HG03439 (cell line): ENCODE measurements around the gene GLYATL3.
A peak's percentile ranks its signal among the peaks of the same experiment; 100 is the strongest.
"Not testable (repeated sequence)": the region's sequence is repeated elsewhere in the genome, so short reads cannot be mapped to it uniquely, and the experiment has no call there.

Source experiments
- ATAC-seq: cut with Tn5 transposase; IDR thresholded peaks from one replicate; pipeline ENCODE4 v1.9.1; 2021; ENCODE audit warnings: mild to moderate bottlenecking, moderate library complexity; ENCODE audit not compliant: unreplicated experiment

GLYATL3 gene

DNA sequence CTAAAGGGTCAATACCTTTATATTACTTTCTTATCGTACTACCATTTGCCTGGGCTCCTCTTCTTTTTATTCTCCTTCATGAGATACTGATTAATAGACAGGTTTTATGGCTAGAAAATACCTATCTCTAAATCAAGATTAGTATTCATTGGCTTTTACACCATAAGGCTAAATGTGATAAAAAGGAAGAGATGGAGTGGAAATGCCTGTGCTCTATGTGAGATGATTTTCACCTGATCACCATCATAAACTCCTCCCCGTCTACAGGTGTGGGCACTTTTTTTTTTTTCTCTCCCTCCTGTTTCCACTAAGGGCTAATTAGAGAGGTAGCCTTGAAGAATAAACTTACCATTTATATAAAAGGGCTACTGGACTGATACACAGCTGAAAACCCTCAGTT lies at the start of gene GLYATL3:
GLYATL3 (plus strand) TSS at position 301 of the 400 bp plus-strand sequence. CDS start 12,068 bp downstream, outside the sequence.
- no peak for ATAC-seq

DNA sequence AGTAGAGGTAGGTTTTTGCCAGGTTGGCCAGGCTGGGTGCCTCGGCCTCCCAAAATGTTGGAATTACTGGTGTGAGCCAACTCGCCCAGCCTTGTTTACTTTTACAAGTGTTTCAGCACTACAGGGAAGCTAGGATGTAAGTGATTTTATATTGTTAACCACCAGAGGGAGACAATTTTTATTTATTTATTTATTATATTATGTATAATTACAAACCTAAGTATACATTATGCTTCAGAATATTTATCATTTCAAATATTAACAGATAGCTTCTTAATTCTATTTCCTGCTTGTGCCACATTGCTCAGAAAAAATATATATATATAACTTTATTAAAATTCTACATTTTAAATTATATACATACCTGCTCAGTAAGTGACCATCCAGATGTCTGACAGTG lies 46.5 kb upstream of the GLYATL3 start:
- ATAC-seq = no peak

DNA sequence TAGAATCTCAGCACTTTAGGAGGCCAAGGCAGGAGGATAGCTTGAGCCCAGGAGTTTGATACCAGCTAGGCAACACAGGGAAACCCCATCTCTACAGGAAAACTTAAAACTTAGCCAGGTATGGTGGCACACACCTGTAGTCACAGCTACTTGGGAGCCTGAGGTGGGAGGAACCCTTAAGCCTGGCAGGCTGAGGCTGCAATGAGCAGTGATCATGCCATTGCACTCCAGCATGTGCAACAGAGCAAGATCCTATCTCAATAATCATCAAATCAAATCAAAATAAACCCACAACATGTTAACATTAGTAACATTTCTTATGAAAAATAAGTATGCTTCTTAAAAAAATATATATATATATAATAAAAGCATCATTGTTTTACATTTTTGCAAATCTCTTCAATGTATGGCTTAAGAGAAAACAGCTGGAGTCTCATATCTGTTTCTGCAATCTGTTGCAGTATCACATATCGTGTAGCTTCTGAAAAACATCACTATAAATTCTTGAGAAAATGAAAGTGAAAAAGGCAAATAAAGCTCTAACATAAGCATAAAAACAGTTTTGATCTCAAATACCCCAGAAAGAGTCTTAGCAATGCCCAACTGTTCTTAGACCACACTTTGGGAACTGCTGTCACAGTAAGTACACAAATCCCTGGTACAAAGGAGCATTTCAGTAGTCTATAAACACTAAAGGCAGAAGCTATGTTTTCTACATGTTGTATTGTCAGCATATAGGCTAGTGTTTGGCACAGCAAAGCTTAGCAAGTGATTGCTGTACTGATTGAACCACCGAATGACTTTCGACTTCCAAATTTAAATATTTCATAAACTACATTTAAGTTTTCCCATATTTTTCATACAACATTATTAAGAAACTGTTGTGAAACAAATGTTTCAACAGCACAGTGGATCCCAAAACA lies 44.7 kb upstream of the GLYATL3 start:
- peak; percentile 70 for ATAC-seq

DNA sequence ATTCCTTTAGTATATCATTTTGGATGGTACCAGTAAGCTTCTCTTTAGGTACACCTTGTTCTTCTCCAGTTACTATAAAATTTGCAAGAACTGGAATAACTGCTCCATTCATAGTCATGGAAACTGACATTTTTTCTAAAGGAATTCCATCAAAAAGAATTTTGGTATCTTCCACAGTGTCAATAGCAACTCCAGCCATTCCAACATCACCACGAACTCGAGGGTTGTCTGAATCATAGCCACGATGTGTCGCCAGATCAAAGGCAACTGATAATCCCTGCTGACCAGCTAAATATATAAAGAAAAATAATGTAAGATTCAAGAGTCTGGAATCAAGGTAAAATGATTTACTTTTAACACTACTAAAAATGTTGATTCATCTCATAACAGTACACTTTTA lies 42.0 kb upstream of the GLYATL3 start:
- no peak for ATAC-seq

DNA sequence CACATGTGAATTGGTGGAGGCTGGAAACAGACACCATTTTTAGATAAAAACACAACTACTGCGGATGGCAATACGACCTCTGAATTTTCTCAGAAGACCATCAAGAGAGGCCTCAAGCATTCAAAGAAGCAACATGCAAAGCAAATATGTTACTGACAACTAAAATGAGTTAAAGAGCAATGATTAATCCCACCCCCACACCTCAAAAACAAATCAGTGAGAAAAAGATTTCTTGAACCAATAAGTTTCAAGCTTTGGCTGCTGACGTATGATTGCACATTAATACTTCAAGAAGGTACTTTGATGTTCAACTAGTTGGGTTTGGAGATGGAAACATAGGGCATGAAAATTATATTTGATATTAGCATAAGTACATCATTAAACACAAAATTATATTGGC lies 37.7 kb upstream of the GLYATL3 start:
- no peak for ATAC-seq

DNA sequence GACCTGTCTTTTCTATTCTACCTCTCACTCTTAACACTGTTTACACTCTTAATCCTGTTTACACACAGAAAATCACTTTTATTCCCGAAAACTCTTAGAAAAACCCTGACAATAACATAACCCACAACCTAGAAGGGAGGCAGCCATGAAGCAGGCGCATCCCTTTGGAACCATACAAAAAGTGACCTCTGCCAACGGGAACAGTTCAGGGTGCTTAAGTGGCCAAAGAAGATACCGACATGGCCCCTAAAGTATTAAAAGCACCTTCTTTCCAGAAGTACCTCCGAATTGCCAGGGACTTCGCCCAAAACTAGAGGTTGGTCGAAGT lies 37.2 kb upstream of the GLYATL3 start:
- ATAC-seq = peak; percentile 2

DNA sequence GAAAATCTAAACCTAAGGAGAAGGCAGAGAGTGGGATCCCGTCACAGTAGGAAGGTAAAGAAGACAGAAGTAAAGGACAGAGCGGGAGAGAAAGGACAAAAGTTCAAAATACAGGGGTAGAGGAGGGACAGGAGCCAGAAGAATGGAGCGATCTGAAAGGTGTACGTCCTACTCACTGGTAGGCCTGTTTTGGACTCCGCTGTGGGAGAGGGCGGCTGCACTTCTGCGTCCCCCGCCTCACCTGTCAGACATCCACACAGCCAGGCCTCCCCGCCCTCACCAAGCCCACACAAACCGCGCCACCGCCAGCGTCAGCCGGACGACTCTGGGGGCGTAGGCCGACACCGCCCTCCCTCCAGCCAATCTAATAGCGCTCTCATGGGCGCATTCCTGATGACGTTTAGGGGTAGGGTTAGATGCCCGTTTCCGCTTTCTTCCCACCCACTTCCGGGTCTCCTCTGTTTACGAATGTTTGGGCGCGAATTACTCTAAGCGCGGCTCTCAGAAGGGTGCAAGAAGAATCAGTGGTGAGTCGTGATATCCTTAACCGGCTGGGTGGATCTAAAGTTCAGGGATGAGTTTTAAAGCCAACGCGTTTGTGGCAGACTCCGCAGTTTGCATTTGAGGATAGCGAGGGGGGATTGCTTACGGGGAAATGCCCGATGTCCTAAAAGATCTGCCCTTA lies 36.7 kb upstream of the GLYATL3 start, which contains the start of the genes CENPQ and MMUT:
CENPQ (plus strand) TSS at position 444 of the 685 bp plus-strand sequence. CDS start 6,807 bp downstream, outside the sequence.
MMUT (minus strand) TSS at position 327 of the 685 bp plus-strand sequence. CDS start 3,787 bp downstream, outside the sequence.
- peak; percentile 98 for ATAC-seq

DNA sequence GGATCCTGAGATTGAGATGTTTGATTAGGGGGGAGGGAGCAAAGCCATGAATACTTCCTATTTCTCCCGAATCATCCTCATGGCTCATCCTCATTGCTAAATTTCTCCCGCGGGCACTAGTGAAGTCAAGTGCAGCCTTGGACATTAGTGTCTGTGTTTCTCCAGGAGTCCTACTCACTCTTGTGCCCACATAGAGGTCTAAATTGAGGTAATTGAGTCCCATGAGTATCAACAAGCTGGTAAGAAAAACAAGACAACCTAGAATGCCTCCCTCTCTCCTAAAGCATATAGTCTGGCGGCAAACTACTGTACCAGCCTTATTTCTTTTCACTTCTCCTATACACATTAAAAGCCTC lies 36.1 kb upstream of the GLYATL3 start:
- ATAC-seq = peak; percentile 9

DNA sequence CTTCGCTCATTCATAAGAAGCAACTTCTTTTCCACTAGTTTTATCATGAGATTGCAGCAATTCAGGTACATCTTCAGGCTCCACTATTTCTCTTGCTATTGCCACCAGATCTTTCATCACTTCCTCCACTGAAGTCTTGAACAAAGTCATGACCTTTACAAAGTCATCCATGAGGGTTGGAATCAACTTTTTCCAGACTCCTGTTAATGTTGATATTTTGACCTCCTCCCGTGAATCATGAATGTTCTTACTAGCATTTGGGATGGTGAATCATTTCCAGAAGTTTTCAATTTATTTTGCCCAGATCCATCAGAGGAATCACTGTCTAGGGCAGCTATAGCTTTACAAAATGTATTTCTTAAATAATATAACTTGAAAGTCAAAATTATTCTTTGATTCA lies 35.0 kb upstream of the GLYATL3 start:
- no peak for ATAC-seq

DNA sequence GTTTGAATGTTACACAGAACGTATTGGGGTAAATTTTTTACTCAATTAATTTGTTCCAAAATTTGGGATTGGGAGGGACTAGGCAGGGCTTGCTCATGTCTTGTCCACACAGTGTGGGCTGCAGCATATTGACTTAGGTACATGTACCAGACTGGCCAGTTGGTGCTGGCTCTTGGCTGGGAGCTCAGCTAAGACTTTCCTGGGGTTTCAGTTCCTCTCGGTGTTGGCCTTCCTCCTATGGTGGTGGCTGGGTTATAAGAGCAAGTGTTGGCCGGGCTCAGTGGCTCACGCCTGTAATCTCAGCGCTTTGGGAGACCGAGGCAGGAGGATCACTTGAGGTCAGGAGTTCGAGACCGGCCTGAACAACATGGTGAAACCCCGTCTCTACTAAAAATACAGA lies 31.7 kb upstream of the GLYATL3 start:
- ATAC-seq = no peak

DNA sequence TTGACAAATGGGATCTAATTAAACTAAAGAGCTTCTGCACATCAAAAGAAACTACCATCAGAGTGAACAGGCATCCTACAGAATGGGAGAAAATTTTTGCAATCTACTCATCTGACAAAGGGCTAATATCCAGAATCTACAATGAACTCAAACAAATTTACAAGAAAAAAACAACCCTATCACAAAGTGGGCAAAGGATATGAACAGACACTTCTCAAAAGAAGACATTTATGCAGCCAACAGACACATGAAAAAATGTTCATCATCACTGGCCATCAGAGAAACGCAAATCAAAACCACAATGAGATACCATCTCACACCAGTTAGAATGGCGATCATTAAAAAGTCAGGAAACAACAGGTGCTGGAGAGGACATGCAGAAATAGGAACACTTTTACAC lies 23.2 kb upstream of the GLYATL3 start:
- ATAC-seq = not testable (repeated sequence)

DNA sequence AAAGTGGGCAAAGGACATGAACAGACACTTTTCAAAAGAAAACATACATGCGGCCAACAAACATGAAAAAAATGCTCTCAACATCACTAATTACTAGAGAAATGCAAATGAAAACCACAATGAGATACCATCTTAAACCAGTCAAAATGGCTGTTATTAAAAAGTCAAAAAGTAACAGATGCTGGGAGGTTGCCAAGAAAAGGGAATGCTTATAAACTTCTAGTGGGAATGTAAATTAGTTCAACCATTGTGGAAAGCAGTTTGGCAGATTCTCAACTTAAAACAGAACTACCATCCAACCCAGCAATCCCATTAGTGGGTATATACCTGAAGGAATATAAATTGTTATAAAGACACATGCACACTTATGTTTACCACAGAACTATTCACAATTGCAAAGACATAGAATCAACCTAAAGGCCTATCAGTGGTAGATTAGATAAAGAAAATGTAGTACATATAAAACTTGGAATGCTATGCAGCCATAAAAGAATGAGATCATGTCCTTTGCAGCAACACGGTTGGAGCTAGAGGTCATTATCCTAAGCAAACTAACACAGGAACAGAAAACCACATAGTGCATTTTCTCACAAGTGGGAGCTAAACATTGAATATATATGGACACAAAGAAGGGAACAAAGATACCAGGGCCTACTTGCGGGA lies 20.3 kb upstream of the GLYATL3 start:
- ATAC-seq = no peak

DNA sequence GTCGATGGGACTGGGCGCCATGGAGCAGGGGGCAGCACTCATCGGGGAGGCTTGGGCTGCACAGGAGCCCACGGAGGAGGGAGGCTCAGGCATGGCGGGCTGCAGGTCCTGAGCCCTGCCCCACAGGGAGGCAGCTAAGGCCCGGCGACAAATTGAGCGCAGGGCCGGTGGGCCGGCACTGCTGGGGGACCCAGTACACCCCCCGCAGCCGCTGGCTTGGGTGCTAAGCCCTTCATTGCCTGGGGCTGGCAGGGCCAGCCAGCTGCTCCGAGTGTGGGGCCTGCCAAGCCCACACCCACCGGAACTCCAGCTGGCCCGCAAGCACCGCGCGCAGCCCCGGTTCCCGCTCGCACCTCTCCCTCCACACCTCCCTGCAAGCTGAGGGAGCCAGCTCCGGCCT lies 17.9 kb upstream of the GLYATL3 start:
- ATAC-seq = not testable (repeated sequence)

DNA sequence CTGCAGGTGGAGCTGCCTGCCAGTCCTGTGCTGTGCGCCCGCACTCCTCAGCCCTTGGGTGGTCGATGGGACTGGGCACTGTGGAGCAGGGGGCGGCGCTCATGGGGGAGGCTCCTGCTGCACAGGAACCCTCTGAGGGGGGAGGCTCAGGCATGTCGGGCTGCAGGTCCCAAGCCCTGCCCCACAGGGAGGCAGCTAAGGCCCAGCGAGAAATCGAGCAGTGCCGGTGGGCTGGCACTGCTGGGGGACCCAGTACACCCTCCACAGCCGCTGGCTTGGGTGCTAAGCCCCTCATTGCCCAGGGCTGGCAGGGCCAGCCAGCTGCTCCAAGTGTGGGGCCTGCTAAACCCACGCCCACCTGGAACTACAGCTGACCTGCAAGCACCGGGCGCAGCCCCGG lies 16.3 kb upstream of the GLYATL3 start:
- not testable (repeated sequence) for ATAC-seq

DNA sequence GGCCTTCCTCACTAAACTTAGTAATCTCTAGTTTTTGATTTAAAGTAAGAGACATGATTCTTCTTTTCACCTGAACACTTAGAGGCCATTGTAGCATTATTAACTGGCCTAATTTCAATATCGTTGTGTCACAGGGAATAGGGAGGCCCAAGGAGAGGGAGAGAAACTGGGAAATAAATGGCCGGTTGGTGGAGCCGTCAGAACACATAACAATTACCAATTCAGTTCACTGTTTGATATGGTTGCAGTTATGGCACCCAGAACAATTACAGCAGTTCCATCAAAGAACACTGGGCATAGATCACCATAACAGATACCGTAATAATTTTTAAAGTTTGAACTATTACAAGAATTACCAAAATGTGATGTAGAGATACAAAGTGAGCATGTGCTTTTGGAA lies 9.1 kb upstream of the GLYATL3 start:
- ATAC-seq = no peak

DNA sequence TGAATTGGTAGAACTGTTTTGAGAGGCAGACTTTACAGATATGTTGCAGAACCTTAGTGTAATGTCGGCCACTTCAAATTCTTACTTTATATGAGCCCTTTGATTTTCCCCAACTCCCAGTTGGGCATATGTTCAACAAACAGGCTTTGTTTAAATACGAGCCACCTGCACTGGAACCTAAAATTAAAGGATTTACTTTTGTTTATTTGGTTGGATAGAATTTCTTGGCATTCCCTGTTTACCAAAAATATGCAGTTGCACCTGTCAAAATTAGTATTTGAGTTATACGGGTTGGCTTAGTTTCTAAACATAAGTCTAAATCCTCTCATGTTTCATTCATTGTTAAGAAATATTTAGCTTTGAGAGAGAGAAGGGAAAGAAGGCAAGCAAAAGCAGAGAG lies 2.4 kb upstream of the GLYATL3 start:
- no peak for ATAC-seq

DNA sequence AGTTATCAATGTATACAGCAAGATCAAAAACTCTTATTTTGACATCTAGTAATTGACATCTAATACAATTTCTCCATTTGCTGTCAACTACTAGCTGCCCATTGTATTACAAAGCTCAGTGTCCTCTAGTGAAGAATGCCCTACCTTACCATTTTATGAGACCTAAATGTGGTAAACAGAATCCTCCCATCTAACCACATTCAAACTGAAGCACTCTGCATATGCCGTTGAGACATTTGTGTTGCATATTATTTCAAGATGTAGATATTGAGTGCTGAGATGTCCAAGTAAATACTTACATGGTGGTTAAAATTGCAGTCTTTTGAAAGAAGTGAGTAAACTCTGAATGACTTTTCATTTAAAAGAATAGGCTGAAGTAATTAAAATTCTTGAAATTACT lies 597 bp upstream of the GLYATL3 start:
- ATAC-seq = no peak

DNA sequence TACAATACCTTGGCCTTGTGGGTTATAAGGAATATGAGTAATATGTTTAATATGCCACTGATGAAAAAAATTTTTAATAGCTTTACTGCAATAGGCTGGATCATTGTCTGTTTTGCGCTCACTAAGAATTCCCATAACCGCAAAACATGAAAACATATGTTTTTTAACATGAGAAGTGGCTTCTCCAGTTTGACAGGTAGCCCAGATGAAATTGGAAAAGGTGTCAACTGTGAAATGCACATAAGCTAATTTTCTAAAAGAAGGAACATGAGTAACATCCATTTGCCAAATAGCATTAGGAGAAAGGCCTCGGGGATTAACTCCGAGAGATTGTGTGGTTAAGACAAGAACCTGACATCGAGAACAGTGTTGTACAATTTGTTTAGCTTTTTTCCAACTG lies 4.9 kb downstream of the GLYATL3 start:
- no peak for ATAC-seq

DNA sequence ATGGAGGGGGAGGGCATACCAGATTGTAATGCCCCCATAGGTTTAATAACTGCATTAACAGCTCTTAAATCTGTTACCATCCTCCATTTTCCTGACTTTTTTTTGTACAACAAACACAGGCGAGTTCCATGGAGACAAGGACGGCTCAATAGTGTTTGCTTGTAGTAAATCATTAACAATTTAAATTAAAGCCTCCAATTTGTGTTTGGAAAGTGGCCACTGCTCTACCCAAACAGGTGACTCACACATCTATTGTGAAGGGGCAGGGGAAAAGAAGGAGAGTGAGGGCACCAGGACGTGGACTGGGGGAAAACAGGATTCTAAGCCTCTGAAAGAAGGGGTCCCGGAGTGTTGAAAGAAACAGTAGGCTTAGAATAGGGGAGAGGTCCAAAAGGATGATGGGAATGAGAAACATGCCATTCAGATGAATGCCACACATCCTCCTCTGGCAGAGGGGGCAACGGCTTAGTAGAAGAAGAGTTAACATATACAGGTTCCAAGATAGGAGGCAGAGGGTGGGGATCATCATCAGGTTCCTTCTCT lies 6.9 kb downstream of the GLYATL3 start:
- no peak for ATAC-seq

DNA sequence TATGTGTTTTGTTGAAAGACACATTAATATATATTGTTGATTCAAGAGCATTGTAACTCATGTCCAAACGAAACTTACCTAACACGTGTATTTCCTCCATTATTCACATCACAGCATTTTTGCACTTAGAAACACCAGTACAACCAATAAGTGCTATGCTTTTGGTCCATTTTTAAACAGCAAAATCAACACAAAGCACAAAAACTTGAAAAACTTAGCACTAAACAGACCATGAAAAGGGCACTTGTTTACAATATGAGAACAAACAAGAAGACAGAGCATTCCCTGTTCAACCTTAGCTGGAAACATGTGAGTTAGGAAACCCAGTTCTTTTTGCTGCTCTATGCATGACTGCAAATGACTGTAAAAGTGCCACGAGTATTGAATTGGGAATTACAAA lies 9.6 kb downstream of the GLYATL3 start:
- no peak for ATAC-seq
